ENCODE results near the gene ABCB11. TPM values are rescaled to one million over a fixed set of nuclear protein-coding genes. Genes with fewer than 3 reads are reported as not detected.

The ABCB11 gene
- total RNA-seq, 1 donor from 2014 or later, result 7.9 TPM

GRCh38 chr2:168974428-168974827 is 56.7 kb downstream of the ABCB11 start:
- no peak for DNase-seq (ENCODE audit: low spot score)

- no peak for DNase-seq (ENCODE audit: low spot score)
Observed at GRCh38 chr2:168971261-168971660, 59.9 kb downstream of the ABCB11 start.

- no peak for DNase-seq (ENCODE audit: low spot score)
Observed at GRCh38 chr2:168970711-168971233, 60.4 kb downstream of the ABCB11 start.

- no peak for DNase-seq (ENCODE audit: low spot score)
Observed at GRCh38 chr2:168969865-168970264, 61.3 kb downstream of the ABCB11 start.

GRCh38 chr2:168968342-168968741 is 62.8 kb downstream of the ABCB11 start:
- DNase-seq (ENCODE audit: low spot score), result no peak

GRCh38 chr2:168964251-168964807 is 66.8 kb downstream of the ABCB11 start:
- DNase-seq (ENCODE audit: low spot score), result peak; percentile 47

GRCh38 chr2:168962636-168963035 is 68.5 kb downstream of the ABCB11 start:
- DNase-seq (ENCODE audit: low spot score), result no peak

- DNase-seq (ENCODE audit: low spot score), result peak; percentile 86
Observed at GRCh38 chr2:168961450-168962229, 69.5 kb downstream of the ABCB11 start.

GRCh38 chr2:168956392-168956791 is 74.7 kb downstream of the ABCB11 start:
- no peak for DNase-seq (ENCODE audit: low spot score)

- DNase-seq (ENCODE audit: low spot score), result no peak
Observed at GRCh38 chr2:168955321-168955720, 75.8 kb downstream of the ABCB11 start.

- DNase-seq (ENCODE audit: low spot score), result no peak
Observed at GRCh38 chr2:168954256-168954655, 76.9 kb downstream of the ABCB11 start.

GRCh38 chr2:168952424-168952823 is 78.7 kb downstream of the ABCB11 start:
- no peak for DNase-seq (ENCODE audit: low spot score)

- DNase-seq (ENCODE audit: low spot score), result no peak
Observed at GRCh38 chr2:168951871-168952270, 79.3 kb downstream of the ABCB11 start.

- no peak for DNase-seq (ENCODE audit: low spot score)
Observed at GRCh38 chr2:168949324-168949723, 81.8 kb downstream of the ABCB11 start.

- no peak for DNase-seq (ENCODE audit: low spot score)
Observed at GRCh38 chr2:168948621-168949212, 82.4 kb downstream of the ABCB11 start.

- DNase-seq (ENCODE audit: low spot score), result no peak
Observed at GRCh38 chr2:168945508-168945907, 85.6 kb downstream of the ABCB11 start.

GRCh38 chr2:168944065-168944464 is 87.1 kb downstream of the ABCB11 start:
- no peak for DNase-seq (ENCODE audit: low spot score)

GRCh38 chr2:168941297-168941696 is 89.8 kb downstream of the ABCB11 start:
- no peak for DNase-seq (ENCODE audit: low spot score)

- DNase-seq (ENCODE audit: low spot score), result no peak
Observed at GRCh38 chr2:168939918-168940317, 91.2 kb downstream of the ABCB11 start.

- DNase-seq (ENCODE audit: low spot score), result no peak
Observed at GRCh38 chr2:168939061-168939460, 92.1 kb downstream of the ABCB11 start.

- no peak for DNase-seq (ENCODE audit: low spot score)
Observed at GRCh38 chr2:168935810-168936581, 95.1 kb downstream of the ABCB11 start.

GRCh38 chr2:168934826-168935225 is 96.3 kb downstream of the ABCB11 start:
- DNase-seq (ENCODE audit: low spot score), result no peak

All from umbilical cord (tissue), 2 donors.